ENCODE results near the gene MERTK.

DNA sequence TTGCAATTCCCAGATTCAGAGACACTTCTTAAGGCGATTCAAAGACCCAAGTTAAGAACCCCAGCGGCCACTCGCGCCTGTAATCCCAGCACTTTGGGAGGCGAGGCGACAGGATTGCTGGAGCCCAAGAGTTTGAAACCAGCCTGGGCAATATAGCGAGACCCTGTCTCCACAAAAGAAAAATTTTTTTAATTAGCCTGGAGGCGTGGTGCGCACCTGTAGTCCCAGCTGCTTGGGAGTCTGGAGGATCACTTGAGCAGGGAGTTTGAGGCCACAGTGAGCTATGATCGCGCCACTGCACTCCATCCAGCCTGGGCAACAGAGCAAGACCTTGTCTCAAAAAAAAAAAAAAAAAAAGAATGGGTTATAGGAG, 13.8 kb upstream of the MERTK start:
- TF ChIP-seq, protein P1, sequence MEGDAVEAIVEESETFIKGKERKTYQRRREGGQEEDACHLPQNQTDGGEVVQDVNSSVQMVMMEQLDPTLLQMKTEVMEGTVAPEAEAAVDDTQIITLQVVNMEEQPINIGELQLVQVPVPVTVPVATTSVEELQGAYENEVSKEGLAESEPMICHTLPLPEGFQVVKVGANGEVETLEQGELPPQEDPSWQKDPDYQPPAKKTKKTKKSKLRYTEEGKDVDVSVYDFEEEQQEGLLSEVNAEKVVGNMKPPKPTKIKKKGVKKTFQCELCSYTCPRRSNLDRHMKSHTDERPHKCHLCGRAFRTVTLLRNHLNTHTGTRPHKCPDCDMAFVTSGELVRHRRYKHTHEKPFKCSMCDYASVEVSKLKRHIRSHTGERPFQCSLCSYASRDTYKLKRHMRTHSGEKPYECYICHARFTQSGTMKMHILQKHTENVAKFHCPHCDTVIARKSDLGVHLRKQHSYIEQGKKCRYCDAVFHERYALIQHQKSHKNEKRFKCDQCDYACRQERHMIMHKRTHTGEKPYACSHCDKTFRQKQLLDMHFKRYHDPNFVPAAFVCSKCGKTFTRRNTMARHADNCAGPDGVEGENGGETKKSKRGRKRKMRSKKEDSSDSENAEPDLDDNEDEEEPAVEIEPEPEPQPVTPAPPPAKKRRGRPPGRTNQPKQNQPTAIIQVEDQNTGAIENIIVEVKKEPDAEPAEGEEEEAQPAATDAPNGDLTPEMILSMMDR (IDR thresholded peaks at IDR 0.05), result no peak
- no peak for TF ChIP-seq POLR2A (IDR thresholded peaks at IDR 0.05)
- TF ChIP-seq POLR2AphosphoS5 (IDR thresholded peaks at IDR 0.05), result no peak

Measured in suprapubic skin (tissue), 4 donors.